Omental fat pad (tissue), 4 donors: ENCODE measurements around the gene PPP1R13B. TPM values are rescaled to one million over a fixed set of nuclear protein-coding genes. Genes with fewer than 3 reads are reported as not detected.

Experiments
- ATAC-seq: fragments of 150-250 bp; one replicate; pipeline ENCODE4 v1.9.1; 2016; ENCODE audit warnings: mild to moderate bottlenecking, moderate library complexity; ENCODE audit not compliant: low FRiP score
- DNase-seq: peaks from one replicate; pipeline ENCODE4 v3.0.0-alpha.2; 2019; ENCODE audit warnings: low spot score
- CTCF ChIP-seq, 3 donors: fragments of 450-650 bp; IDR thresholded peaks; one replicate each; pipeline ENCODE4 v1.5.1; 2016 to 2017; ENCODE audit warnings: antibody characterized with exemption in 3 of 3, mild to moderate bottlenecking in 3 of 3, moderate library complexity in 2 of 3
- total RNA-seq, 4 donors: library from RNA; depleted of rRNA; stranded (reverse); fragments of >200 nt; gene quantifications; one replicate each; pipeline ENCODE4 v1.1.0, GENCODE V29; 2016

Gene PPP1R13B
- total RNA-seq, 4 donors from 2014 or later, result 9.7 to 31.1 (median 15.0) TPM

- DNase-seq (no peak), ATAC-seq (peak; percentile 4)
- no peak for TF ChIP-seq CTCF (IDR thresholded peaks at IDR 0.05)
Observed at GRCh38 chr14:103716091-103716801, 131.1 kb downstream of the PPP1R13B start.

- DNase-seq (peak; percentile 97), ATAC-seq (peak; percentile 91)
- TF ChIP-seq CTCF (IDR thresholded peaks at IDR 0.05), result no peak
Observed at GRCh38 chr14:103715052-103716000, 132.0 kb downstream of the PPP1R13B start, which contains the start of the genes XRCC3 and ZFYVE21. XRCC3 (minus strand) TSS chr14:103715451; CDS start chr14:103711087, 4,364 bp downstream. ZFYVE21 (plus strand) TSS chr14:103715810; CDS start chr14:103715842, 32 bp downstream.

- TF ChIP-seq CTCF (IDR thresholded peaks at IDR 0.05), result no peak
- DNase-seq (no peak), ATAC-seq (no peak)
Observed at GRCh38 chr14:103714063-103714724, 133.2 kb downstream of the PPP1R13B start.

GRCh38 chr14:103713304-103714062 lies 133.9 kb downstream of the PPP1R13B start:
- no peak for TF ChIP-seq CTCF (IDR thresholded peaks at IDR 0.05)
- DNase-seq (no peak), ATAC-seq (no peak)

- no peak for TF ChIP-seq CTCF (IDR thresholded peaks at IDR 0.05)
- ATAC-seq, result no peak
Observed at GRCh38 chr14:103712633-103713247, 134.6 kb downstream of the PPP1R13B start.

More at GRCh38 chr14:103712633-103713247, 134.6 kb downstream of the PPP1R13B start:
- no peak for DNase-seq
